ENCODE results near the gene RNF126.
"Not testable (repeated sequence)": the region's sequence is repeated elsewhere in the genome, so short reads cannot be mapped to it uniquely, and the experiment has no call there.

Gene RNF126

DNA sequence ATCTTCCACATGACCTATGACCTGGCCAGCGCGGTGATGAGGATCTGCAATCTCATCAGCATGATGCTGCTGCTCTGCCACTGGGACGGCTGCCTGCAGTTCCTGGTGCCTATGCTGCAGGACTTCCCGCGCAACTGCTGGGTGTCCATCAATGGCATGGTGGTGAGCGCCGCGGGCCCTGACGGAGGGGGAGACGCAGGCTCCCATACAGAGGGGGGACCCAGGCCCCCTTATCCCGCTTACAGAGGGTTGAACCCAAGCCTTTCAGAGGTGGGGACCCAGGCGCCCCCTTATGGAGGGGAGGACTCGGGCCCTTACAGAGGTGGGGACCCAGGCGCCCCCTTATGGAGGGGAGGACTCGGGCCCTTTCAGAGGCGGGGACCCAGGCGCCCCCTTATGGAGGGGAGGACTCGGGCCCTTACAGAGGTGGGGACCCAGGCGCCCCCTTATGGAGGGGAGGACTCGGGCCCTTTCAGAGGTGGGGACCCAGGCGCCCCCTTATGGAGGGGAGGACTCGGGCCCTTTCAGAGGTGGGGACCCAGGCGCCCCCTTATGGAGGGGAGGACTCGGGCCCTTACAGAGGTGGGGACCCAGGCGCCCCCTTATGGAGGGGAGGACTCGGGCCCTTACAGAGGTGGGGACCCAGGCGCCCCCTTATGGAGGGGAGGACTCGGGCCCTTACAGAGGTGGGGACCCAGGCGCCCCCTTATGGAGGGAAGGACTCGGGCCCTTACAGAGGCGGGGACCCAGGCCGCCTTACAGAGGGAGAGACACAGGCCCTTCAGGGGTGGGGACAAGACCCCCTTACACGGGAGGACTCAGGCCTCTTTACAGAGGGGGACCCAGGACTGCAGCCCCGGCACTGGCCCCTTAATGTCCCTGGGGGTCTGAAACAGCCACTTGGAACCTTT is 57.7 kb downstream of the RNF126 start:
- DNase-seq, result peak in 1 of 3 donors; percentile 56
- POLR2A ChIA-PET; H3K9me3 ChIP-seq (ENCODE audit: control extremely low read depth in 1 of 5, control insufficient read depth in 4 of 5, insufficient read depth in 2 of 5, low read depth in 1 of 5, low read length in 4 of 5); H3K27ac ChIP-seq (ENCODE audit: insufficient read depth in 1 of 2, low read depth in 1 of 2, low read length in 2 of 2, poor library complexity in 1 of 2, severe bottlenecking in 2 of 2); H3K36me3 ChIP-seq (ENCODE audit: control insufficient read depth in 4 of 4, insufficient read depth in 4 of 4, low read length in 3 of 4); H3K27me3 ChIP-seq (replicated peaks in 2 of 5; ENCODE audit: control insufficient read depth in 4 of 5, insufficient read depth in 5 of 5, low read length in 4 of 5); CTCF ChIA-PET: not testable (repeated sequence)
- Histone ChIP-seq H3K4me3 (ENCODE audit: control insufficient read depth in 1 of 7, extremely low read depth in 1 of 7, insufficient read depth in 4 of 7, low read depth in 2 of 7, low read length in 6 of 7) (peak overlapping the region in 1 of 7 experiments; percentile 46), H3K4me1 (ENCODE audit: control extremely low read depth in 1 of 4, control insufficient read depth in 4 of 4, insufficient read depth in 4 of 4, low read length in 3 of 4) (peaks cover 0 to 20% (median 9%) of the 10 kb centered on the region in 4 experiments)
- 89% methylated on average over 15 of the region's 34 CpGs for WGBS (ENCODE audit: insufficient coverage)

DNA sequence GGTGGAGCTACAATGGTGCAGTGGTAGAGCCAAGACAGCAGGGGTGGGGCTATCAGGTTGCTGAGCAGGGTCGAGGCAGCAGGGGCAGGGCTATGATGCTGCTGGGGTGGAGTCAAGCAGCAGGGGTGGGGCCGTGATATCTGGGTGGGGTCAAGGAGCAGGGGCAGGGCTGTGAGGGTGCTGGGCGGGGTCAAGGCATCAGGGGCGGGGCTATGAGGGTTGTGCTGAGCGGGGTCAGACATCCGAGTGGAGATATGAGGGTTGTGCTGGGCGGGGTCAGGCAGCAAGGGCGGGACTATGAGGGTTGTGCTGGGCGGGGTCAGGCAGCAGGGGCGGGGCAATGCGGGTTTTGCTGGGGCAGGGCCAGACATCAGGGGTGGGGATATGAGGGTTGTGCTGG is 58.7 kb downstream of the RNF126 start:
- CTCF ChIA-PET, result no interaction called here
- Histone ChIP-seq H3K4me1 (ENCODE audit: control extremely low read depth in 1 of 4, control insufficient read depth in 4 of 4, insufficient read depth in 4 of 4, low read length in 3 of 4) (peaks cover 0 to 10% (median 4%) of the 10 kb centered on the region in 4 experiments), H3K36me3 (ENCODE audit: control insufficient read depth in 4 of 4, insufficient read depth in 4 of 4, low read length in 3 of 4) (no peaks in the 10 kb centered on the region), H3K9me3 (ENCODE audit: control extremely low read depth in 1 of 5, control insufficient read depth in 4 of 5, insufficient read depth in 2 of 5, low read depth in 1 of 5, low read length in 4 of 5) (peaks cover 0 to 6% (median 2%) of the 10 kb centered on the region in 5 experiments), H3K4me3 (ENCODE audit: control insufficient read depth in 1 of 7, extremely low read depth in 1 of 7, insufficient read depth in 4 of 7, low read depth in 2 of 7, low read length in 6 of 7) (no peak overlapping the region), H3K27me3 (replicated peaks in 2 of 5; ENCODE audit: control insufficient read depth in 4 of 5, insufficient read depth in 5 of 5, low read length in 4 of 5) (no peaks in the 10 kb centered on the region), H3K27ac (ENCODE audit: insufficient read depth in 1 of 2, low read depth in 1 of 2, low read length in 2 of 2, poor library complexity in 1 of 2, severe bottlenecking in 2 of 2) (no peak overlapping the region)
- POLR2A ChIA-PET, result no interaction called here
- 100% methylated on average over 2 of the region's 11 CpGs for WGBS (ENCODE audit: insufficient coverage)
- DNase-seq, result peak; percentile 22 to 41 (median 36)

DNA sequence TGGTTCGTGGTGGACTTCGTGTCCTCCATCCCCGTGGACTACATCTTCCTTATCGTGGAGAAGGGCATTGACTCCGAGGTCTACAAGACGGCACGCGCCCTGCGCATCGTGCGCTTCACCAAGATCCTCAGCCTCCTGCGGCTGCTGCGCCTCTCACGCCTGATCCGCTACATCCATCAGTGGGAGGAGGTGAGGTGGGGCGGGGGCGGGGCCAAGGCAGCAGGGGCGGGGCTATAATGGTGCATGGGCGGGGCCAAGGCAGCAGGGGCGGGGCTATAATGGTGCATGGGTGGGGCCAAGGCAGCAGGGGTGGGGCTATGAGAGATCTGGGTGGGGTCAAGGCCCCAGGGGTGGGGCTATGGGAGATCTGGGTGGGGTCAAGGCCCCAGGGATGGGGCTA is 59.2 kb downstream of the RNF126 start:
- peak in 1 of 3 donors; percentile 32 for DNase-seq
- POLR2A ChIA-PET; H3K9me3 ChIP-seq (ENCODE audit: control extremely low read depth in 1 of 5, control insufficient read depth in 4 of 5, insufficient read depth in 2 of 5, low read depth in 1 of 5, low read length in 4 of 5); CTCF ChIA-PET; H3K27me3 ChIP-seq (replicated peaks in 2 of 5; ENCODE audit: control insufficient read depth in 4 of 5, insufficient read depth in 5 of 5, low read length in 4 of 5); H3K4me1 ChIP-seq (ENCODE audit: control extremely low read depth in 1 of 4, control insufficient read depth in 4 of 4, insufficient read depth in 4 of 4, low read length in 3 of 4); H3K36me3 ChIP-seq (ENCODE audit: control insufficient read depth in 4 of 4, insufficient read depth in 4 of 4, low read length in 3 of 4); H3K4me3 ChIP-seq (ENCODE audit: control insufficient read depth in 1 of 7, extremely low read depth in 1 of 7, insufficient read depth in 4 of 7, low read depth in 2 of 7, low read length in 6 of 7); H3K27ac ChIP-seq (ENCODE audit: insufficient read depth in 1 of 2, low read depth in 1 of 2, low read length in 2 of 2, poor library complexity in 1 of 2, severe bottlenecking in 2 of 2): not testable (repeated sequence)
- 94% methylated on average over 5 of the region's 20 CpGs for WGBS (ENCODE audit: insufficient coverage)

DNA sequence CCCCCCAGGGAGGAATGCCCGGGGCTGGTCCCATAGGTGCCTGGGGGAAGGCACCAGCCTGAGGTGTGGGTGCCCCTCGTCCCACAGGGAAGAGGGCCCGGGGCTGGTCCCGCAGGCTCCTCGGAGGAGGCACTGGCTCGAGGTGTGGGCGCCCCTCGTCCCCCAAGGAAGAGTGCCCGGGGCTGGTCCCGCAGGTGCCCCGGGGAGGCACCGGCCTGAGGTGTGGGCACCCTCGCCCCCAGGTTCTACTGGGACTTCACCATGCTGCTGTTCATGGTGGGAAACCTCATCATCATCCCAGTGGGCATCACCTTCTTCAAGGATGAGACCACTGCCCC is 59.7 kb downstream of the RNF126 start:
- CTCF ChIA-PET; H3K4me3 ChIP-seq (ENCODE audit: control insufficient read depth in 1 of 7, extremely low read depth in 1 of 7, insufficient read depth in 4 of 7, low read depth in 2 of 7, low read length in 6 of 7); DNase-seq; H3K27me3 ChIP-seq (replicated peaks in 2 of 5; ENCODE audit: control insufficient read depth in 4 of 5, insufficient read depth in 5 of 5, low read length in 4 of 5); H3K27ac ChIP-seq (ENCODE audit: insufficient read depth in 1 of 2, low read depth in 1 of 2, low read length in 2 of 2, poor library complexity in 1 of 2, severe bottlenecking in 2 of 2); H3K9me3 ChIP-seq (ENCODE audit: control extremely low read depth in 1 of 5, control insufficient read depth in 4 of 5, insufficient read depth in 2 of 5, low read depth in 1 of 5, low read length in 4 of 5); H3K36me3 ChIP-seq (ENCODE audit: control insufficient read depth in 4 of 4, insufficient read depth in 4 of 4, low read length in 3 of 4); POLR2A ChIA-PET; H3K4me1 ChIP-seq (ENCODE audit: control extremely low read depth in 1 of 4, control insufficient read depth in 4 of 4, insufficient read depth in 4 of 4, low read length in 3 of 4): not testable (repeated sequence)
- 97% methylated on average over 10 of the region's 13 CpGs for WGBS (ENCODE audit: insufficient coverage)

DNA sequence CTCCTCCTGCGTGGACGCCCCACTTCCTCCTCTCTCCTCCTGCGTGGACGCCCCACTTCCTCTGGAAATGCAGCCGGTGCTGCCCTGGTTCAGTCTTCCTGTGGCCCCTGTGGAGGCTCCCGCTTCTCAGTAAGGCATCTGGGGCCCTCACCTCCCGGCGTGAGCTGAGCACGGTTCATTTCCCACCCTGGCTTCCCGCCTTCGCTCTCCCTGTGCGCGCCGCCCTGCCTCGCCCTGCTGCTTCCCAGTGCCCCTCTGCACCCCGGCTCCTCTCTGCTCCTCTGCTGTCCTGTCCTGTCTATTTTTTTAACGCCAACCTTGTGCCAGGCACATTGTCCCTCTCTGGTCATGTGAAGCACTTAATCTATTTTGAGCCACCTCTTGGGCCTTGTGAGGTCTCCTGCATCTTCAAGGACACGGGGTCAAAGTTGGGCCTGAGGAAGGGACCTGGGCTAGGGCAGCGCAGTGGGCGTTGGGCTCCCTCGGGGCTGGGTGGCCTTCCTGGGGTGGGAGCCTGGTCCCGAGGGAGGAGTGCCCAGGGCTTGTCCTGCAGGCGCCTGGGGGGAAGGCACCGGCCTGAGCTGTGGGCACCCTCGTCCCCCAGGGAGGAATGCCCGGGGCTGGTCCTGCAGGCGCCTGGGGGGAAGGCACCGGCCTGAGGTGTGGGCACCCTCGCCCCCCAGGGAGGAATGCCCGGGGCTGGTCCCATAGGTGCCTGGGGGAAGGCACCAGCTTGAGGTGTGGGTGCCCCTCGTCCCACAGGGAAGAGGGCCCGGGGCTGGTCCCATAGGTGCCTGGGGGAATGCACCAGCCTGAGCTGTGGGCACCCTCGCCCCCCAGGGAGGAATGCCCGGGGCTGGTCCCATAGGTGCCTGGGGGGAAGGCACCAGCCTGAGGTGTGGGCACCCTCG is 60.4 kb downstream of the RNF126 start:
- POLR2A ChIA-PET, result no interaction called here
- Histone ChIP-seq H3K27ac (ENCODE audit: insufficient read depth in 1 of 2, low read depth in 1 of 2, low read length in 2 of 2, poor library complexity in 1 of 2, severe bottlenecking in 2 of 2) (no peak overlapping the region), H3K4me1 (ENCODE audit: control extremely low read depth in 1 of 4, control insufficient read depth in 4 of 4, insufficient read depth in 4 of 4, low read length in 3 of 4) (no peaks in the 10 kb centered on the region), H3K9me3 (ENCODE audit: control extremely low read depth in 1 of 5, control insufficient read depth in 4 of 5, insufficient read depth in 2 of 5, low read depth in 1 of 5, low read length in 4 of 5) (peaks cover 0 to 6% (median 2%) of the 10 kb centered on the region in 5 experiments), H3K36me3 (ENCODE audit: control insufficient read depth in 4 of 4, insufficient read depth in 4 of 4, low read length in 3 of 4) (no peaks in the 10 kb centered on the region), H3K27me3 (replicated peaks in 2 of 5; ENCODE audit: control insufficient read depth in 4 of 5, insufficient read depth in 5 of 5, low read length in 4 of 5) (no peaks in the 10 kb centered on the region), H3K4me3 (ENCODE audit: control insufficient read depth in 1 of 7, extremely low read depth in 1 of 7, insufficient read depth in 4 of 7, low read depth in 2 of 7, low read length in 6 of 7) (no peak overlapping the region)
- WGBS (ENCODE audit: insufficient coverage), result 91% methylated on average over 28 of the region's 35 CpGs
- CTCF ChIA-PET, result no interaction called here
- DNase-seq, result no peak

DNA sequence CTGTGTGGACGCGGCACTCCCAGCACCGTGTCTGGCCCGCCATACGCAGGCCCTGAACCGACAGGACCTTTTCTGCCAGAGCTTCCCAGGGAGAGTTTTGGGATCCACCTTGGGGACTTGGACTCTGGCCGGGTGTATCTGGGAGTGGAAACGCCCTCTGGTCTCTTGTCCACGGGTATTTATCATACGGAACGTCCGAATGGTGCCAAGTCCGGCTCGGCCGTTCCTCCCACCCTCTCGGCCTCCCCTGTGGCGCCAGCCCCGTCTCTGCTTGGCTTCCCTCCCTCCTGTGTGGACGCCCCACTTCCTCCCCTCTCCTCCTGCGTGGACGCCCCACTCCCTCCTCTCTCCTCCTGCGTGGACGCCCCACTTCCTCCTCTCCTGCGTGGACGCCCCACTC is 61.2 kb downstream of the RNF126 start:
- no peak for DNase-seq
- Histone ChIP-seq H3K36me3 (ENCODE audit: control insufficient read depth in 4 of 4, insufficient read depth in 4 of 4, low read length in 3 of 4) (no peaks in the 10 kb centered on the region), H3K27me3 (replicated peaks in 2 of 5; ENCODE audit: control insufficient read depth in 4 of 5, insufficient read depth in 5 of 5, low read length in 4 of 5) (no peaks in the 10 kb centered on the region), H3K4me1 (ENCODE audit: control extremely low read depth in 1 of 4, control insufficient read depth in 4 of 4, insufficient read depth in 4 of 4, low read length in 3 of 4) (no peaks in the 10 kb centered on the region), H3K9me3 (ENCODE audit: control extremely low read depth in 1 of 5, control insufficient read depth in 4 of 5, insufficient read depth in 2 of 5, low read depth in 1 of 5, low read length in 4 of 5) (peaks cover 0 to 6% (median 2%) of the 10 kb centered on the region in 5 experiments), H3K27ac (ENCODE audit: insufficient read depth in 1 of 2, low read depth in 1 of 2, low read length in 2 of 2, poor library complexity in 1 of 2, severe bottlenecking in 2 of 2) (no peak overlapping the region), H3K4me3 (ENCODE audit: control insufficient read depth in 1 of 7, extremely low read depth in 1 of 7, insufficient read depth in 4 of 7, low read depth in 2 of 7, low read length in 6 of 7) (no peak overlapping the region)
- ChIA-PET CTCF (no interaction called here), POLR2A (no interaction called here)
- 93% methylated on average over 14 of the region's 25 CpGs for WGBS (ENCODE audit: insufficient coverage)

DNA sequence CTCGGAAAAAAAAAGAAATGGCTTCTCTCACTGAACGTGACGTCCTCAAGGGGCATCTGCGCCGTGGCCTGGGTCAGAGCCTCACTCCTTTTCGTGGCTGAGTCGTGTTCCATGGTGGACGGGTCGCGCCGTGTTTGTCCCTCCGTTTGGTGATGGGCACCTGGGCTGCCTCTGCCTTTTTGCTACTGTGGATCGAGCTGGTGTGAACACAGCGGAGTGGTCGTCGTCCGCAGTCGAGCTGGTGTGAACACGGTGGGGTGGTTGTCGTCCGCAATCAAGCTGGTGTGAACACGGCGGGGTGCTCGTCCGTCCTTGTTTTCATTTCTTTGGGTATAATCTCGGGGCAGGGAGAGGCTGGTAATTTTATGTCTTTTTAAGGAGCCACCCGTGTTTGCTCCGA is 61.7 kb downstream of the RNF126 start:
- no peak for DNase-seq
- H3K36me3 ChIP-seq (ENCODE audit: control insufficient read depth in 4 of 4, insufficient read depth in 4 of 4, low read length in 3 of 4), result no peaks in the 10 kb centered on the region
- H3K4me3 ChIP-seq (ENCODE audit: control insufficient read depth in 1 of 7, extremely low read depth in 1 of 7, insufficient read depth in 4 of 7, low read depth in 2 of 7, low read length in 6 of 7), result no peak overlapping the region
- H3K27me3 ChIP-seq (replicated peaks in 2 of 5; ENCODE audit: control insufficient read depth in 4 of 5, insufficient read depth in 5 of 5, low read length in 4 of 5), result no peaks in the 10 kb centered on the region
- 94% methylated on average over 20 of the region's 28 CpGs for WGBS (ENCODE audit: insufficient coverage)
- ChIA-PET CTCF (no interaction called here), POLR2A (no interaction called here)
- peaks cover 0 to 6% (median 2%) of the 10 kb centered on the region in 5 experiments for H3K9me3 ChIP-seq (ENCODE audit: control extremely low read depth in 1 of 5, control insufficient read depth in 4 of 5, insufficient read depth in 2 of 5, low read depth in 1 of 5, low read length in 4 of 5)
- H3K27ac ChIP-seq (ENCODE audit: insufficient read depth in 1 of 2, low read depth in 1 of 2, low read length in 2 of 2, poor library complexity in 1 of 2, severe bottlenecking in 2 of 2), result no peak overlapping the region
- H3K4me1 ChIP-seq (ENCODE audit: control extremely low read depth in 1 of 4, control insufficient read depth in 4 of 4, insufficient read depth in 4 of 4, low read length in 3 of 4), result no peaks in the 10 kb centered on the region
